Measurements from ENCODE around the gene SYNE4. TPM values are rescaled to one million over a fixed set of nuclear protein-coding genes. Genes with fewer than 3 reads are reported as not detected.
"Not testable (repeated sequence)": the region's sequence is repeated elsewhere in the genome, so short reads cannot be mapped to it uniquely, and the experiment has no call there.

The SYNE4 gene
- total RNA-seq, 1 donor from 2014 or later = 2.3 TPM

GRCh38 chr19:35959968-35960320 lies 48.7 kb downstream of the SYNE4 start:
- Histone ChIP-seq H3F3A (ENCODE audit: low read depth) (peaks cover 5% of the 10 kb centered on the region), H3K36me3 (no peaks in the 10 kb centered on the region), H3K9me3 (ENCODE audit: low read depth) (no peaks in the 10 kb centered on the region), H3K4me3 (no peak overlapping the region), H3K4me1 (no peaks in the 10 kb centered on the region), H4K20me1 (ENCODE audit: low read depth) (peaks cover 10% of the 10 kb centered on the region), H3K79me2 (ENCODE audit: low read depth) (no peaks in the 10 kb centered on the region), H3K9ac (no peak overlapping the region), H3K4me2 (no peak overlapping the region), H3K27me3 (peaks cover 77% of the 10 kb centered on the region), H3K27ac (no peak overlapping the region), H2AFZ (replicated peaks) (no peak overlapping the region)
- H3K27me3 Mint-ChIP-seq (ENCODE audit: insufficient read depth, low read depth) = peaks cover 28% of the 10 kb centered on the region
- H3K27ac Mint-ChIP-seq = no peak overlapping the region
- no peak for TF ChIP-seq CTCF (IDR thresholded peaks at IDR 0.05)
- no peak for TF ChIP-seq EZH2phosphoT487 (IDR thresholded peaks at IDR 0.05)
- no peak for TF ChIP-seq EZH2 (IDR thresholded peaks at IDR 0.05)
- H3K9me3 Mint-ChIP-seq = peaks cover 4% of the 10 kb centered on the region
- DNase-seq (ENCODE audit: low spot score) = no peak
- H3K4me1 Mint-ChIP-seq = no peaks in the 10 kb centered on the region
- H3K36me3 Mint-ChIP-seq = no peaks in the 10 kb centered on the region
- H3K4me3 Mint-ChIP-seq = no peak overlapping the region

- Histone ChIP-seq H3K79me2 (ENCODE audit: low read depth) (no peaks in the 10 kb centered on the region), H2AFZ (replicated peaks) (peak overlapping the region; percentile 66), H3K4me3 (peak overlapping the region; percentile 32)
Observed at GRCh38 chr19:35959040-35959967, 49.3 kb downstream of the SYNE4 start.

GRCh38 chr19:35958660-35959039 lies 50.0 kb downstream of the SYNE4 start:
- Histone ChIP-seq H3K27ac (no peak overlapping the region), H3K4me1 (no peaks in the 10 kb centered on the region), H4K20me1 (ENCODE audit: low read depth) (peaks cover 10% of the 10 kb centered on the region), H3K36me3 (no peaks in the 10 kb centered on the region), H3K79me2 (ENCODE audit: low read depth) (no peaks in the 10 kb centered on the region), H3K4me2 (peak overlapping the region; percentile 70), H3F3A (ENCODE audit: low read depth) (peaks cover 5% of the 10 kb centered on the region), H3K9me3 (ENCODE audit: low read depth) (no peaks in the 10 kb centered on the region), H3K9ac (no peak overlapping the region), H2AFZ (replicated peaks) (peak overlapping the region; percentile 66), H3K4me3 (peak overlapping the region; percentile 32), H3K27me3 (peaks cover 70% of the 10 kb centered on the region)
- Mint-ChIP-seq H3K9me3 (peaks cover 4% of the 10 kb centered on the region), H3K4me1 (no peaks in the 10 kb centered on the region), H3K36me3 (no peaks in the 10 kb centered on the region), H3K27me3 (ENCODE audit: insufficient read depth, low read depth) (peaks cover 27% of the 10 kb centered on the region), H3K4me3 (no peak overlapping the region), H3K27ac (no peak overlapping the region)
- TF ChIP-seq EZH2 (IDR thresholded peaks at IDR 0.05) = no peak
- TF ChIP-seq EZH2phosphoT487 (IDR thresholded peaks at IDR 0.05) = no peak
- TF ChIP-seq CTCF (IDR thresholded peaks at IDR 0.05) = no peak
- no peak for DNase-seq (ENCODE audit: low spot score)

More at GRCh38 chr19:35959040-35959967, 49.3 kb downstream of the SYNE4 start:
- no peaks in the 10 kb centered on the region for H3K36me3 ChIP-seq
- Mint-ChIP-seq H3K27ac (no peak overlapping the region), H3K36me3 (no peaks in the 10 kb centered on the region), H3K27me3 (ENCODE audit: insufficient read depth, low read depth) (peaks cover 27% of the 10 kb centered on the region), H3K4me3 (no peak overlapping the region), H3K4me1 (no peaks in the 10 kb centered on the region), H3K9me3 (peaks cover 4% of the 10 kb centered on the region)
- H3K27ac ChIP-seq = no peak overlapping the region
- TF ChIP-seq EZH2 (IDR thresholded peaks at IDR 0.05) = peak; percentile 83
- peak; percentile 42 for TF ChIP-seq CTCF (IDR thresholded peaks at IDR 0.05)
- TF ChIP-seq EZH2phosphoT487 (IDR thresholded peaks at IDR 0.05) = peak; percentile 71
- no peaks in the 10 kb centered on the region for H3K9me3 ChIP-seq (ENCODE audit: low read depth)
- peaks cover 77% of the 10 kb centered on the region for H3K27me3 ChIP-seq
- no peaks in the 10 kb centered on the region for H3K4me1 ChIP-seq
- peak; percentile 58 for DNase-seq (ENCODE audit: low spot score)
- peaks cover 5% of the 10 kb centered on the region for H3F3A ChIP-seq (ENCODE audit: low read depth)
- no peak overlapping the region for H3K9ac ChIP-seq
- peak overlapping the region; percentile 70 for H3K4me2 ChIP-seq
- peaks cover 10% of the 10 kb centered on the region for H4K20me1 ChIP-seq (ENCODE audit: low read depth)

- H3K79me2 ChIP-seq (ENCODE audit: low read depth); H3K36me3 ChIP-seq; H2AFZ ChIP-seq (replicated peaks); H3K9me3 Mint-ChIP-seq; H3K4me1 ChIP-seq; H3K36me3 Mint-ChIP-seq; H4K20me1 ChIP-seq (ENCODE audit: low read depth); H3K4me3 ChIP-seq; H3K9ac ChIP-seq; H3K27ac ChIP-seq; DNase-seq (ENCODE audit: low spot score); H3K27ac Mint-ChIP-seq; H3K4me3 Mint-ChIP-seq; H3K4me1 Mint-ChIP-seq; H3K4me2 ChIP-seq; H3K9me3 ChIP-seq (ENCODE audit: low read depth); H3F3A ChIP-seq (ENCODE audit: low read depth): not testable (repeated sequence)
- H3K27me3 ChIP-seq = peaks cover 61% of the 10 kb centered on the region
- H3K27me3 Mint-ChIP-seq (ENCODE audit: insufficient read depth, low read depth) = peaks cover 27% of the 10 kb centered on the region
Observed at GRCh38 chr19:35957411-35957810, 51.2 kb downstream of the SYNE4 start.
